Measurements from ENCODE around the gene TNS1.

DNA sequence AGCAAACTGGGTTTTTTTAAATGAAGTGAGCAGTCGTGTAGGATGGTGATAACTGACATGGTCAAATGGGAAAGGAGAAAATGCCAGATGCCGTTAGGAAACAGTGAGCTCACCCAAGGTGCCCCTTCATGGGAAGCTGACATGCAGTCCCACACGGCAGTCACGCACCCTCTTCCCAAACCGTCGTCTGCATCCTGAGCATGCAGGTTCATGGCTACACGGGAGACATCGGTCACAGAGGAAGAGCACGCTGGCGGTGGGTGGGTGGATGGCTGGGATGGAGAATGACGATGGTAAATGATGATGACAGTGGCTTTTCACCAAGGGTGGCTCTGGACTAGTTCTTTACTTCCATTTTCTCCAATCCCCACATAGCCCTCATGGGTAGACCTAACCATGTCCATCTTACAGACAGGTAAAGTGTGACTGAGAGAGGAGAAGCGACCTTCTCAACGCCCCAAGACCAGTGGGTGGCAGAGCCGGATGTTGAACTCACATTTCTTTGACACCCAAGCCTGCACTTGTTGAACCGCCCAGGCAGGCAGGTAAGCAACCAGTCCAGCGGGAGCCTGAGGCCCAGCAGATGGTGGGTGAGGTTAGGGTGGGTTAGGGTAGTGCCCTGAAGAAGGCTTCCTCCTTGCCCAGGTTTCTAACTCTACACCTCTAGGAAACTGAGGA is 44.5 kb downstream of the TNS1 start:
- TF ChIP-seq EZH2 (IDR thresholded peaks at IDR 0.05; ENCODE audit: insufficient read depth, poor library complexity, severe bottlenecking) = no peak
- no peak for TF ChIP-seq EZH2phosphoT487 (IDR thresholded peaks at IDR 0.05; ENCODE audit: insufficient read depth, low read depth)

Measured in GM23248 (cell line).